Large intestine (tissue), 3 donors: ENCODE measurements around the gene SNTA1. TPM values are rescaled to one million over a fixed set of nuclear protein-coding genes. Genes with fewer than 3 reads are reported as not detected.

Experiments used
- DNase-seq, 2 donors: peaks; one replicate each; pipeline versions ENCODE4 v3.0.0 to v3.0.0-alpha.2; 2013
- H3K27ac ChIP-seq: one replicate; pipeline ENCODE4 v1.5.1; 2013; ENCODE audit warnings: low read length
- H3K27me3 ChIP-seq: 2 replicates; pipeline ENCODE4 v1.6.1; 2013; ENCODE audit warnings: low read length; ENCODE audit not compliant: control insufficient read depth, insufficient read depth
- H3K36me3 ChIP-seq: 2 replicates; pipeline ENCODE4 v1.6.1; 2013; ENCODE audit warnings: low read length; ENCODE audit not compliant: control insufficient read depth, insufficient read depth
- H3K4me1 ChIP-seq: one replicate; pipeline ENCODE4 v1.6.1; 2013; ENCODE audit warnings: low read length; ENCODE audit not compliant: control insufficient read depth, insufficient read depth
- H3K4me3 ChIP-seq: one replicate; pipeline ENCODE4 v1.5.1; 2013; ENCODE audit warnings: low read length
- H3K9me3 ChIP-seq: one replicate; pipeline ENCODE4 v1.6.1; 2013; ENCODE audit warnings: mild to moderate bottlenecking, low read depth, low read length, moderate library complexity; ENCODE audit not compliant: control insufficient read depth
- WGBS: methylation state at CpG from one replicate; pipeline ENCODE4 v1.1.5; 2013; ENCODE audit warnings: low lambda C conversion rate; ENCODE audit not compliant: insufficient coverage; 5-methylcytosine and 5-hydroxymethylcytosine counted together
- polyA plus RNA-seq: library from polyadenylated mRNA; unstranded; fragments of 120-200 nt; gene quantifications from one replicate; pipeline ENCODE4 v1.2.1, GENCODE V29; 2013

The SNTA1 gene
- polyA plus RNA-seq, 1 donor: 9.2 TPM

GRCh38 chr20:33481431-33481941, 37.9 kb upstream of the SNTA1 start:
- no peak overlapping the region for H3K4me3 ChIP-seq
- peaks cover 18% of the 10 kb centered on the region for H3K4me1 ChIP-seq
- no peaks in the 10 kb centered on the region for H3K9me3 ChIP-seq
- WGBS: 100% methylated on average over 1 of the region's 8 CpGs
- H3K27ac ChIP-seq: no peak overlapping the region
- no peaks in the 10 kb centered on the region for H3K36me3 ChIP-seq
- DNase-seq: no peak
- no peaks in the 10 kb centered on the region for H3K27me3 ChIP-seq

GRCh38 chr20:33480048-33480447, 36.5 kb upstream of the SNTA1 start:
- no CpG with 5 or more reads among the region's 5 CpGs for WGBS
- Histone ChIP-seq H3K36me3 (no peaks in the 10 kb centered on the region), H3K27me3 (no peaks in the 10 kb centered on the region), H3K4me3 (no peak overlapping the region), H3K9me3 (no peaks in the 10 kb centered on the region), H3K27ac (no peak overlapping the region), H3K4me1 (peaks cover 21% of the 10 kb centered on the region)
- DNase-seq: no peak

GRCh38 chr20:33477386-33478234, 34.0 kb upstream of the SNTA1 start:
- Histone ChIP-seq H3K27ac (peak overlapping the region; percentile 32), H3K9me3 (no peaks in the 10 kb centered on the region), H3K4me3 (no peak overlapping the region), H3K36me3 (no peaks in the 10 kb centered on the region), H3K4me1 (peaks cover 26% of the 10 kb centered on the region), H3K27me3 (no peaks in the 10 kb centered on the region)
- WGBS: 100% methylated on average over 1 of the region's 7 CpGs
- peak; percentile 41 to 80 for DNase-seq

- Histone ChIP-seq H3K36me3 (no peaks in the 10 kb centered on the region), H3K4me3 (no peak overlapping the region), H3K27ac (no peak overlapping the region), H3K27me3 (no peaks in the 10 kb centered on the region), H3K9me3 (no peaks in the 10 kb centered on the region), H3K4me1 (peaks cover 24% of the 10 kb centered on the region)
- 33% methylated on average over 2 of the region's 14 CpGs for whole genome bisulfite sequencing
- DNase-seq: no peak
These were observed 32.0 kb upstream of the SNTA1 start for GRCh38 chr20:33475381-33476152.

- no peak for DNase-seq
- no peaks in the 10 kb centered on the region for H3K36me3 ChIP-seq
These were observed 31.4 kb upstream of the SNTA1 start for GRCh38 chr20:33474963-33475362.

GRCh38 chr20:33474097-33474873, 30.7 kb upstream of the SNTA1 start:
- H3K27ac ChIP-seq: no peak overlapping the region

More at GRCh38 chr20:33474963-33475362, 31.4 kb upstream of the SNTA1 start:
- Histone ChIP-seq H3K9me3 (no peaks in the 10 kb centered on the region), H3K4me3 (no peak overlapping the region), H3K4me1 (peaks cover 24% of the 10 kb centered on the region), H3K27ac (no peak overlapping the region), H3K27me3 (no peaks in the 10 kb centered on the region)
- 83% methylated on average over 1 of the region's 11 CpGs for WGBS

GRCh38 chr20:33472868-33473435, 29.4 kb upstream of the SNTA1 start:
- Histone ChIP-seq H3K36me3 (no peaks in the 10 kb centered on the region), H3K9me3 (no peaks in the 10 kb centered on the region), H3K4me3 (no peak overlapping the region), H3K27ac (no peak overlapping the region), H3K27me3 (no peaks in the 10 kb centered on the region), H3K4me1 (peaks cover 20% of the 10 kb centered on the region)
- no peak for DNase-seq
- whole genome bisulfite sequencing: 100% methylated on average over 1 of the region's 7 CpGs

More at GRCh38 chr20:33474097-33474873, 30.7 kb upstream of the SNTA1 start:
- DNase-seq: peak in 1 of 2 donors; percentile 44
- H3K4me3 ChIP-seq: no peak overlapping the region
- H3K27me3 ChIP-seq: no peaks in the 10 kb centered on the region
- H3K4me1 ChIP-seq: peaks cover 24% of the 10 kb centered on the region
- WGBS: 60% methylated on average over 1 of the region's 7 CpGs
- H3K9me3 ChIP-seq: no peaks in the 10 kb centered on the region
- H3K36me3 ChIP-seq: no peaks in the 10 kb centered on the region

GRCh38 chr20:33470866-33471265, 27.3 kb upstream of the SNTA1 start:
- WGBS: no CpG with 5 or more reads among the region's 3 CpGs

GRCh38 chr20:33470457-33470856, 26.9 kb upstream of the SNTA1 start:
- H3K9me3 ChIP-seq: no peaks in the 10 kb centered on the region
- H3K4me3 ChIP-seq: no peak overlapping the region
- DNase-seq: peak in 1 of 2 donors; percentile 28
- no CpG with 5 or more reads among the region's 4 CpGs for WGBS
- peaks cover 14% of the 10 kb centered on the region for H3K4me1 ChIP-seq
- no peaks in the 10 kb centered on the region for H3K36me3 ChIP-seq
- H3K27me3 ChIP-seq: no peaks in the 10 kb centered on the region
- no peak overlapping the region for H3K27ac ChIP-seq

More at GRCh38 chr20:33470866-33471265, 27.3 kb upstream of the SNTA1 start:
- no peaks in the 10 kb centered on the region for H3K27me3 ChIP-seq
- no peak overlapping the region for H3K27ac ChIP-seq
- no peak overlapping the region for H3K4me3 ChIP-seq
- no peaks in the 10 kb centered on the region for H3K36me3 ChIP-seq
- H3K9me3 ChIP-seq: no peaks in the 10 kb centered on the region
- H3K4me1 ChIP-seq: peaks cover 9% of the 10 kb centered on the region
- DNase-seq: no peak
